Neuronal stem cell (in vitro differentiated cells): ENCODE data around the gene CD164.
A peak's percentile ranks its signal among the peaks of the same experiment; 100 is the strongest.

Experiments used
- DNase-seq: peaks from one replicate; pipeline ENCODE4 v3.0.0-alpha.2; 2013; ENCODE audit warnings: low spot score
- H2AFZ ChIP-seq: one replicate; pipeline ENCODE4 v1.6.1; 2013; ENCODE audit warnings: mild to moderate bottlenecking, low read length, inconsistent platforms
- H2AK5ac ChIP-seq: 2 replicates; pipeline ENCODE4 v1.6.1; 2013; ENCODE audit warnings: low read depth, mild to moderate bottlenecking, inconsistent platforms, low read length, moderate library complexity, mixed read lengths
- H2BK120ac ChIP-seq: 2 replicates; pipeline ENCODE4 v1.6.1; 2013; ENCODE audit warnings: low read depth, mild to moderate bottlenecking, inconsistent platforms, low read length, moderate library complexity, mixed read lengths
- H2BK12ac ChIP-seq: one replicate; pipeline ENCODE4 v1.6.1; 2013; ENCODE audit warnings: low read length, inconsistent platforms
- H2BK15ac ChIP-seq: 2 replicates; pipeline ENCODE4 v1.6.1; 2013; ENCODE audit warnings: mild to moderate bottlenecking, low read length, inconsistent platforms, mixed read lengths
- H2BK5ac ChIP-seq: one replicate; pipeline ENCODE4 v1.6.1; 2013; ENCODE audit warnings: inconsistent platforms, mild to moderate bottlenecking, low read length, moderate library complexity
- H3K14ac ChIP-seq: one replicate; pipeline ENCODE4 v1.6.1; 2013; ENCODE audit warnings: low read length, inconsistent platforms
- H3K18ac ChIP-seq: 2 replicates; pipeline ENCODE4 v1.6.1; 2013; ENCODE audit warnings: low read length, inconsistent platforms
- H3K23ac ChIP-seq: 2 replicates; pipeline ENCODE4 v1.6.1; 2013; ENCODE audit warnings: low read depth, mild to moderate bottlenecking, mixed read lengths, low read length, inconsistent platforms; ENCODE audit not compliant: poor library complexity
- H3K27ac ChIP-seq: replicated peaks from 3 replicates; pipeline ENCODE4 v1.5.1; 2013; ENCODE audit warnings: low read length, inconsistent platforms
- H3K27me3 ChIP-seq, 3 experiments: 2 replicates each; pipeline ENCODE4 v1.6.1; 2013; ENCODE audit warnings: low read length in 3 of 3, mild to moderate bottlenecking in 2 of 3, inconsistent platforms in 1 of 3, low read depth in 1 of 3, mixed read lengths in 1 of 3, moderate library complexity in 1 of 3; ENCODE audit not compliant: control insufficient read depth in 3 of 3, insufficient read depth in 3 of 3
- H3K36me3 ChIP-seq, 2 donors: replicated peaks in 1 of 2; 2 replicates each; pipeline ENCODE4 v1.6.1; 2013; ENCODE audit warnings: low read length in 2 of 2; ENCODE audit not compliant: control insufficient read depth in 2 of 2, insufficient read depth in 2 of 2
- H3K4ac ChIP-seq: 2 replicates; pipeline ENCODE4 v1.6.1; 2013; ENCODE audit warnings: inconsistent platforms, mild to moderate bottlenecking, low read length, moderate library complexity
- H3K4me1 ChIP-seq, 2 donors: 1 replicate in 1 of 2; 2 replicates in 1 of 2; pipeline ENCODE4 v1.6.1; 2013; ENCODE audit warnings: low read length in 2 of 2, low read depth in 1 of 2; ENCODE audit not compliant: control insufficient read depth in 2 of 2, insufficient read depth in 1 of 2
- H3K4me2 ChIP-seq: one replicate; pipeline ENCODE4 v1.6.1; 2013; ENCODE audit warnings: mild to moderate bottlenecking, low read length, inconsistent platforms; ENCODE audit not compliant: insufficient read depth, poor library complexity, severe bottlenecking
- H3K4me3 ChIP-seq, 2 donors: 2 replicates each; pipeline ENCODE4 v1.5.1; 2013; ENCODE audit warnings: low read length in 2 of 2, mild to moderate bottlenecking in 2 of 2, inconsistent platforms in 1 of 2, moderate library complexity in 1 of 2
- H3K79me1 ChIP-seq: one replicate; pipeline ENCODE4 v1.6.1; 2013; ENCODE audit warnings: low read depth, mild to moderate bottlenecking, inconsistent platforms, low read length, moderate library complexity
- H3K9ac ChIP-seq: one replicate; pipeline ENCODE4 v1.6.1; 2013; ENCODE audit warnings: mild to moderate bottlenecking, low read depth, low read length, inconsistent platforms; ENCODE audit not compliant: poor library complexity
- H3K9me3 ChIP-seq, 2 donors: replicated peaks in 1 of 2; 2 replicates each; pipeline versions ENCODE3 to v1.6.1; 2013; ENCODE audit warnings: low read length in 2 of 2, mild to moderate bottlenecking in 2 of 2, inconsistent platforms in 1 of 2, low read depth in 1 of 2, mixed read lengths in 1 of 2, moderate library complexity in 1 of 2; ENCODE audit not compliant: control insufficient read depth in 2 of 2, insufficient read depth in 1 of 2
- H4K8ac ChIP-seq: one replicate; pipeline ENCODE4 v1.6.1; 2013; ENCODE audit warnings: low read depth, mild to moderate bottlenecking, inconsistent platforms, low read length, moderate library complexity
- H4K91ac ChIP-seq: one replicate; pipeline ENCODE4 v1.6.1; 2013; ENCODE audit warnings: low read length, low read depth, mild to moderate bottlenecking, inconsistent platforms; ENCODE audit not compliant: poor library complexity
- WGBS, 2 donors: extraction: QIAGEN DNeasy Blood & Tissue Kit; methylation state at CpG; one replicate each; pipeline ENCODE4 v1.1.7; 2013; ENCODE audit warnings: missing lambda C conversion rate in 2 of 2, mixed read lengths in 1 of 2; ENCODE audit not compliant: insufficient read length in 2 of 2, insufficient replicate concordance in 1 of 2; ENCODE audit errors: extremely low coverage in 2 of 2; 5-methylcytosine and 5-hydroxymethylcytosine counted together

The CD164 gene

DNA sequence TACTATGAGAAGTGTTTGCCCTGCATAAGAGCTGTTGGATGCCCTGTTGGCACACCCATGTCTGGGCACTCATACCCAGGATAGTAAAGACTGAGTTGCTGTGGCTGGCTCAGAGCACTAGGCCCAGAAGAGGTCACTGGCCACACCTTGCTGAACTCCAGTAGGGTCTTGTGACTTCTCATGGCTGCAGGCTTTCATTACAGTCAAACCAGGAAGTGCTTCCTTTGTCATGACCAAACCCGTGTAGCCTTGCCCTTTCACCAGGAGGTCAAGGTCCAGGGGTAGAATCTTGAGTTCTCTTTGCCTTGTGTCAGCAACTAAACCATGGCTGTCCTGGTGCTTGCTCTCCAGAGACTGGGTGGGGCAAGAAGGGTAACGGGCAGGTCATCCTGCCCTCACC is 49.5 kb downstream of the CD164 start:
- Histone ChIP-seq H3K9me3 (peaks cover 0 to 1% of the 10 kb centered on the region in 2 donors), H3K14ac (no peak overlapping the region), H3K4me3 (peak overlapping the region in 1 of 2 donors; percentile 58), H4K91ac (no peak overlapping the region), H2BK15ac (no peak overlapping the region), H2BK12ac (no peak overlapping the region), H2AFZ (peak overlapping the region; percentile 15), H2BK5ac (no peak overlapping the region), H3K4me2 (no peak overlapping the region), H4K8ac (no peak overlapping the region), H3K27ac (no peak overlapping the region), H3K9ac (no peak overlapping the region), H2BK120ac (no peak overlapping the region), H3K27me3 (no peaks in the 10 kb centered on the region), H3K23ac (no peak overlapping the region), H3K4ac (no peak overlapping the region), H3K79me1 (no peaks in the 10 kb centered on the region), H3K4me1 (peaks cover 0 to 3% of the 10 kb centered on the region in 2 donors), H3K18ac (no peak overlapping the region), H2AK5ac (no peak overlapping the region), H3K36me3 (no peaks in the 10 kb centered on the region)
- DNase-seq: no peak
- no CpG with 5 or more reads among the region's 2 CpGs for WGBS, 2 donors

DNA sequence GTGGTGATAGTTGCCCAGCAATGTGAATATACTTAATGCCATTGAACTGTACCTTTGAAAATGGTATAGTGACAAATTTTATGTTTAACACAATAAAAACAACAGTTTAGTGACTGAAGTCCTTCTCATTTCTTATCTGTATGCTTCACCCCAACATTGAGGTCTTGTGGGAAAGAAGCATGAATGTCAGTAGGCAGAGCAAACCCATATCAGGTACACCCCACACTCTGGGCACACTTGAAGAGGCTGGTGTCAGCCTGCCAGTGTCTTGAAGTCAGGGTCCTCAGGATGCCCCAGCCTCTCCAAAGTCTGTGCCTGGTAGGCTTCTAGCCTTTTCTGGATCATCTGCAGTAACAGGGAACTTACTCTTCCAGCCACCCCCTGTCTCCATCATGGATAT is 51.2 kb downstream of the CD164 start:
- Histone ChIP-seq H2BK5ac (no peak overlapping the region), H3K27ac (no peak overlapping the region), H3K4me3 (no peak overlapping the region), H4K8ac (no peak overlapping the region), H3K9ac (no peak overlapping the region), H2AFZ (no peak overlapping the region), H3K4me1 (peaks cover 0 to 3% of the 10 kb centered on the region in 2 donors), H3K4ac (no peak overlapping the region), H3K14ac (no peak overlapping the region), H2BK15ac (no peak overlapping the region), H3K79me1 (no peaks in the 10 kb centered on the region), H3K18ac (no peak overlapping the region), H4K91ac (no peak overlapping the region), H2AK5ac (no peak overlapping the region), H3K27me3 (no peaks in the 10 kb centered on the region), H3K4me2 (no peak overlapping the region), H3K23ac (no peak overlapping the region), H2BK120ac (no peak overlapping the region), H2BK12ac (no peak overlapping the region), H3K9me3 (peaks cover 0 to 1% of the 10 kb centered on the region in 2 donors), H3K36me3 (no peaks in the 10 kb centered on the region)
- no peak for DNase-seq

DNA sequence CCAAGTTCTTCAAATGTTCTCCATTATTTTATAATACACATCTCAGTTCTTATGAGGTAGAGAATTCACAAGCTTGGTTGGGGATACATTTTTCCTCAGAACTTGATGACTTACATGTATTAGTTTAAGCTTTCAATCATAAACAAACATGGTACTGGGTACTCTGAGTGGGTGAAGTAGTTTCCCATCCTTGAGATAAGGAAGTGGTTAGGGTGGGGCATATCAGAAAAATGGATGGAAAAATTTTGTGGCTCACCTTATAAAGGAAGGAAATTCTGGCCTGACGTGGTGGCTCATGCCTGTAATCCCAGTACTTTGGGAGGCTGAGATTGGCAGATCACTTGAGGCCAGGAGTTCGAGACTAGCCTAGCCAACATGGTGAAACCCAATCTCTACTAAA is 52.0 kb downstream of the CD164 start:
- H2AK5ac ChIP-seq: no peak overlapping the region
- no peaks in the 10 kb centered on the region for H3K27me3 ChIP-seq
- H3K27ac ChIP-seq: no peak overlapping the region
- H4K91ac ChIP-seq: no peak overlapping the region
- H2BK120ac ChIP-seq: no peak overlapping the region
- peaks cover 0 to 3% of the 10 kb centered on the region in 2 donors for H3K4me1 ChIP-seq
- no peak overlapping the region for H2BK5ac ChIP-seq
- H2BK15ac ChIP-seq: no peak overlapping the region
- H2AFZ ChIP-seq: no peak overlapping the region
- no peak overlapping the region for H3K4me2 ChIP-seq
- H4K8ac ChIP-seq: no peak overlapping the region
- no peak overlapping the region for H3K4me3 ChIP-seq
- DNase-seq: no peak
- H2BK12ac ChIP-seq: no peak overlapping the region
- no peaks in the 10 kb centered on the region for H3K79me1 ChIP-seq
- no peak overlapping the region for H3K9ac ChIP-seq
- H3K14ac ChIP-seq: no peak overlapping the region
- peaks cover 0 to 1% of the 10 kb centered on the region in 2 donors for H3K9me3 ChIP-seq
- WGBS, 2 donors: no CpG with 5 or more reads among the region's 2 CpGs
- no peak overlapping the region for H3K23ac ChIP-seq
- H3K18ac ChIP-seq: no peak overlapping the region
- H3K4ac ChIP-seq: no peak overlapping the region
- H3K36me3 ChIP-seq: no peaks in the 10 kb centered on the region

DNA sequence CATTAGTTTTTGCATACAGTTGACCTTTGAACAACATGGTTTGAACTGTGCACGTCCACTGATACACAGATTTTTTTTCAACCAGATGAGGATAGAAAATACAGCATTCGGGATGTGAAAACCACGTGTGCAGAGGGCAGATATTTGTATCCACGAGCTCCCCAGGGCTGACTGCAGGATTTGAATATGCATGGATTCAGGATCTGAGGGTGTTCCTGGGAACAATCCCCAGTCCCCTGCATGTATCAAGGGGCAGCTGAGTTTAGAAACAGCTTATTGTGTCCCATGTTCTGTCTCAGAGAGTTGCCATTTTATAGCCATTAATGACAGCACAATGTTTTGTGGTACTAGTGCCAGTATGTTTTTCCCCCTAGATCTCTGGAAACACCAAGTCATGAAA is 53.6 kb downstream of the CD164 start:
- Histone ChIP-seq H2BK120ac (no peak overlapping the region), H3K4me3 (no peak overlapping the region), H2AK5ac (no peak overlapping the region), H3K4me1 (peaks cover 0 to 3% of the 10 kb centered on the region in 2 donors), H3K4me2 (no peak overlapping the region), H3K36me3 (no peaks in the 10 kb centered on the region), H3K23ac (no peak overlapping the region), H2BK15ac (no peak overlapping the region), H3K18ac (no peak overlapping the region), H3K9ac (no peak overlapping the region), H3K27me3 (no peaks in the 10 kb centered on the region), H2BK5ac (no peak overlapping the region), H3K27ac (no peak overlapping the region), H2BK12ac (no peak overlapping the region), H3K14ac (no peak overlapping the region), H4K91ac (no peak overlapping the region), H2AFZ (peak overlapping the region; percentile 42), H4K8ac (no peak overlapping the region), H3K4ac (no peak overlapping the region), H3K79me1 (no peaks in the 10 kb centered on the region), H3K9me3 (peaks cover 0 to 1% of the 10 kb centered on the region in 2 donors)
- no CpG with 5 or more reads among the region's 4 CpGs for WGBS, 2 donors
- no peak for DNase-seq
